HG03558 (cell line): ENCODE results near the gene GPR132.

Experiments
- ATAC-seq: cut with Tn5 transposase; IDR thresholded peaks from one replicate; pipeline ENCODE4 v1.9.1; 2021; ENCODE audit warnings: moderate number of reproducible peaks; ENCODE audit not compliant: unreplicated experiment; ENCODE audit errors: extremely low read depth

Gene GPR132

GRCh38 chr14:105023791-105024480, 41.3 kb downstream of the GPR132 start:
- ATAC-seq, result no peak

GRCh38 chr14:105023144-105023543, 42.1 kb downstream of the GPR132 start:
- ATAC-seq, result no peak

GRCh38 chr14:105022276-105022670, 43.0 kb downstream of the GPR132 start:
- no peak for ATAC-seq

GRCh38 chr14:105021656-105022275, 43.5 kb downstream of the GPR132 start:
- ATAC-seq, result no peak

GRCh38 chr14:105020815-105021655, 44.2 kb downstream of the GPR132 start, which contains the start of gene CDCA4:
Gene CDCA4, minus strand, starts transcription at chr14:105021083. Its CDS starts 9,154 bp downstream, at chr14:105011929.
- ATAC-seq, result peak; percentile 45

- no peak for ATAC-seq
Observed at GRCh38 chr14:105019861-105020814, 45.1 kb downstream of the GPR132 start.

DNA sequence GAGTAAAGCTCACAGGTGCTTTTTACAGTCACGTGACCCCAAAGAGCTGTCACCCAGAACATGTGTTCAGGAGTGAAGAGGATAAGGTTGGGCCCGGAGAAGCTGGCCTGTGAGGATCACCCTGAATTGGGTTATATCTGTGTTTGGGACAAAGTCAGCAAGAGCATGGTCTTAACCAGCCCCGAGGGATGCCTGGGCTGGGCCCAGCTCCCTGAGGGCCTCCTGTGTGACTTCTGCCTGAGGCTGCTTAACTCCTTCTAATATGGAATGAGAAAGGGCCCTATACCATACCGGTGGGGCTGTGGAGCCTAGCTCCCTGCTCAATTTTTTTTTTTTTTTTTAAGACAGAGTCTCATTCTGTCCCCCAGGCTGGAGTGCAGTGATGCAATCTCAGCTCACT, 46.8 kb downstream of the GPR132 start:
- ATAC-seq, result no peak

GRCh38 chr14:105015905-105016304, 49.3 kb downstream of the GPR132 start:
- ATAC-seq, result no peak

GRCh38 chr14:105015242-105015641, 50.0 kb downstream of the GPR132 start:
- ATAC-seq, result no peak

GRCh38 chr14:105014631-105015030, 50.6 kb downstream of the GPR132 start:
- ATAC-seq, result no peak

DNA sequence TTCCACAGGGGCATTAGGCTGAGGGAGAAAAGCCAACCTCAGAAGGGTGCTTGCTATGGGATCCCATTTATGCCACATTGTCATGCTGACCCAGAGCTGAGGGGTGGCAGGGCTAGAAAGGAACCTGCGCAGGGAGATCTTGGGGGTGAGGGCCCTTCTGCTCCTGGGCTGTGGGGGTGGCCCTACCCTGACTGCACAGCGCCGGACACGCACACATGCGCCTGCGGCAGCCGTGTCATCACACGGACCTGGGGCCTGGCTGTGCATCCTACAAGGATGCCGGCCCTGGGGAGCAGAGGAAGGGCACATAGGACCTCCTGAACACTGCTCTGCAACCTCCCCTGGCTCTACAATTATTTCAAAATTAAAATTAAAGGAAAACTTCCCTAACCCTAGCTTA, 51.2 kb downstream of the GPR132 start:
- ATAC-seq, result no peak

GRCh38 chr14:105013150-105013785, 52.0 kb downstream of the GPR132 start:
- no peak for ATAC-seq

- ATAC-seq, result no peak
Observed at GRCh38 chr14:105012171-105012985, 52.9 kb downstream of the GPR132 start.

DNA sequence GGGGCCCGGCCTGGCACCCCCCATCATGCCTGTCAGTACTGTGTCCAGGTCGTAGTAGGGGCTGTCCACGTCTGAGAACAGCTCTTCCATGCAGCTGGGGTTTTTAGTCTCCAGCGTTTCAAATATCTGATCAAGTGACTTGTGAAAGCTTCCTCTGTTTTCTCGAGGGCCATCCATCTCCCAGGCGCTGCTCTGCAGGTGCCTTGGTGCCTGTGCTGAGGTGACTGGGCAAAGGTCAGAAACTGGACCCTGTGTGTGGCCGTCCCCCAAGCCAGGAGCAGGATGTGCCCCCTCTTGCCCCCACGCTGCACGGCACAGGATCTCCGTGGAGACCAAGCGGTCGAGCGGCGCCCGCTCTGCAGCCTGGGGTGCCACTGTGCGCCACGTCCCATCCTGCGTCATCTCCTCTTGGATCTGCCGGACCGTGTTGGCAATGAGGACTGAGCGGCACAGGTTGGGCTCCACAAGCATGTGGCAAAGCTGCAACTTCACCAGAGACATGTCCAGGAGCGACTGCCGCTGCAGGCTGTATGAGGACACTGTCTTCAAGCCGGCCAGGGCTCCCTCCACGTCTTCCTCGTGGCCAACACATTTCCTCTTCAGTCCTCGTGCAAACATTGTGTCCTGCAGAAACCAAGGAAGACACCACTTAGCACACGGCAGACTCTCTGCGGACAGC, 53.8 kb downstream of the GPR132 start:
- no peak for ATAC-seq

GRCh38 chr14:105010891-105011291, 54.3 kb downstream of the GPR132 start:
- ATAC-seq, result no peak

DNA sequence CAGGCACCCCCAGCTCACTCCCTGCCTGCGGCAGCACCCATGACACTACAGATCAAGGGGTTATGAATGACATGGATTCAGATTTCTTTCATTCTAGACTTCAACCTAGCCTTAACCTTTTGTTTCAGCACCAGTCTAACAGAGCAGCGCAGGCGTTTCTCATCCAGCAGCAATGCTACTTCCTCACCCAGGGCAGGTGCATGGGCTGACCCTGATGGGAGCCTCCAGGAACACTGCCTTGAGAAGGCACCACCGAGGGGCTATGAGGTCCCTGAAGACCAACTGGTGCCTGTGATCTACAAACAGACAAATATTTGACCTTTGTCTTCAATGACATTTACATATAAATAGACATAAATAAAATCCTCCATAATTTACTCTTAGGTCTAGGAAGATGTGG, 55.1 kb downstream of the GPR132 start:
- ATAC-seq, result no peak

- no peak for ATAC-seq
Observed at GRCh38 chr14:105007593-105008264, 57.5 kb downstream of the GPR132 start.
